Astrocyte (in vitro differentiated cells and primary cell): Measurements from ENCODE around the gene MELK. TPM values are rescaled to one million over a fixed set of nuclear protein-coding genes. Genes with fewer than 3 reads are reported as not detected.
A peak's percentile ranks its signal among the peaks of the same experiment; 100 is the strongest.

Experiments used
- DNase-seq: peaks from one replicate; pipeline ENCODE4 v3.0.0-alpha.2; 2010; ENCODE audit warnings: low read depth
- FAIRE-seq: peaks from 2 replicates; lab custom pipeline; 2011; peaks lifted over from hg19 to GRCh38; lab: Jason Lieb, UNC
- H2AFZ ChIP-seq: 2 replicates; pipeline ENCODE4 v1.6.0; 2012; ENCODE audit warnings: low read depth, low read length, inconsistent platforms
- H3K27ac ChIP-seq: 2 replicates; pipeline ENCODE4 v1.5.1; 2011; ENCODE audit warnings: low read depth, low read length, inconsistent platforms
- H3K27me3 ChIP-seq: 2 replicates; pipeline ENCODE4 v1.6.0; 2011; ENCODE audit warnings: low read length, inconsistent platforms; ENCODE audit not compliant: insufficient read depth
- H3K36me3 ChIP-seq: 2 replicates; pipeline ENCODE4 v1.5.1; 2011; ENCODE audit warnings: low read length, inconsistent platforms; ENCODE audit not compliant: insufficient read depth
- H3K4me1 ChIP-seq: 2 replicates; pipeline ENCODE4 v1.5.1; 2011; ENCODE audit warnings: low read length, inconsistent platforms; ENCODE audit not compliant: insufficient read depth
- H3K4me2 ChIP-seq: 2 replicates; pipeline ENCODE4 v1.6.0; 2012; ENCODE audit warnings: low read length, inconsistent platforms
- H3K4me3 ChIP-seq: 2 replicates; pipeline ENCODE4 v1.5.1; 2011; ENCODE audit warnings: low read depth, mild to moderate bottlenecking, low read length, inconsistent platforms; ENCODE audit not compliant: insufficient read depth
- H3K79me2 ChIP-seq: 2 replicates; pipeline ENCODE4 v1.6.0; 2012; ENCODE audit warnings: mild to moderate bottlenecking, low read length, inconsistent platforms; ENCODE audit not compliant: insufficient read depth
- H3K9ac ChIP-seq: 2 replicates; pipeline ENCODE4 v1.6.0; 2012; ENCODE audit warnings: mild to moderate bottlenecking, low read length, inconsistent platforms
- H3K9me3 ChIP-seq: 2 replicates; pipeline ENCODE4 v1.5.1; 2012; ENCODE audit warnings: low read depth, mild to moderate bottlenecking, low read length, inconsistent platforms; ENCODE audit not compliant: insufficient read depth
- H4K20me1 ChIP-seq: 2 replicates; pipeline ENCODE4 v1.6.0; 2012; ENCODE audit warnings: low read length, inconsistent platforms; ENCODE audit not compliant: insufficient read depth
- H3K27ac Mint-ChIP-seq: one replicate; pipeline ENCODE4 v1.8.0; 2021; ENCODE audit warnings: mild to moderate bottlenecking, mixed read lengths; ENCODE audit not compliant: unreplicated experiment
- H3K27me3 Mint-ChIP-seq: one replicate; pipeline ENCODE4 v1.8.0; 2021; ENCODE audit warnings: low read depth, mixed read lengths; ENCODE audit not compliant: unreplicated experiment
- H3K36me3 Mint-ChIP-seq: one replicate; pipeline ENCODE4 v1.8.0; 2021; ENCODE audit warnings: low read depth, mixed read lengths; ENCODE audit not compliant: unreplicated experiment
- H3K4me1 Mint-ChIP-seq: one replicate; pipeline ENCODE4 v1.8.0; 2021; ENCODE audit warnings: low read depth, mixed read lengths; ENCODE audit not compliant: unreplicated experiment
- H3K4me3 Mint-ChIP-seq: one replicate; pipeline ENCODE4 v1.8.0; 2021; ENCODE audit warnings: mild to moderate bottlenecking, moderate library complexity, mixed read lengths; ENCODE audit not compliant: unreplicated experiment
- H3K9me3 Mint-ChIP-seq: one replicate; pipeline ENCODE4 v1.8.0; 2021; ENCODE audit warnings: mild to moderate bottlenecking, mixed read lengths; ENCODE audit not compliant: unreplicated experiment
- CTCF ChIP-seq: IDR thresholded peaks from 2 replicates; pipeline ENCODE4 v1.5.1; 2011; ENCODE audit warnings: low read depth, mild to moderate bottlenecking, inconsistent platforms, low read length, moderate library complexity; ENCODE audit not compliant: insufficient read depth
- EZH2 ChIP-seq: IDR thresholded peaks from 2 replicates; pipeline ENCODE4 v1.6.1; 2012; ENCODE audit warnings: mild to moderate bottlenecking, low read length, inconsistent platforms; ENCODE audit not compliant: insufficient read depth
- total RNA-seq: library from RNA; stranded (reverse); gene quantifications from 2 replicates; pipeline ENCODE4 v1.2.1, GENCODE V29; 2021

MELK gene
- total RNA-seq, 1 donor from 2014 or later, result 12.3 TPM

- DNase-seq (no peak), FAIRE-seq (no peak)
- peaks cover 2% of the 10 kb centered on the region for H3K4me1 Mint-ChIP-seq
- TF ChIP-seq CTCF (no peak), EZH2 (no peak)
- no peak overlapping the region for H3K27ac Mint-ChIP-seq
- no peaks in the 10 kb centered on the region for H3K36me3 Mint-ChIP-seq
- no peak overlapping the region for H3K4me3 Mint-ChIP-seq
- Histone ChIP-seq H3K4me3 (no peak overlapping the region), H3K4me1 (no peaks in the 10 kb centered on the region), H3K27me3 (no peaks in the 10 kb centered on the region), H4K20me1 (no peaks in the 10 kb centered on the region), H2AFZ (no peak overlapping the region), H3K9ac (no peak overlapping the region), H3K36me3 (peaks cover 10% of the 10 kb centered on the region), H3K27ac (no peak overlapping the region), H3K79me2 (peaks cover 2% of the 10 kb centered on the region), H3K9me3 (no peaks in the 10 kb centered on the region), H3K4me2 (no peak overlapping the region)
- H3K9me3 Mint-ChIP-seq, result peaks cover 2% of the 10 kb centered on the region
- H3K27me3 Mint-ChIP-seq, result no peaks in the 10 kb centered on the region
Measured at GRCh38 chr9:36676091-36676490, 103.4 kb downstream of the MELK start.

- no peak overlapping the region for H3K4me2 ChIP-seq
- H3K27ac ChIP-seq, result no peak overlapping the region
- no peaks in the 10 kb centered on the region for H3K9me3 ChIP-seq
- no peaks in the 10 kb centered on the region for H3K36me3 Mint-ChIP-seq
- H3K4me3 Mint-ChIP-seq, result no peak overlapping the region
- FAIRE-seq (no peak), DNase-seq (no peak)
- no peaks in the 10 kb centered on the region for H3K27me3 Mint-ChIP-seq
- peaks cover 7% of the 10 kb centered on the region for H3K36me3 ChIP-seq
- no peak overlapping the region for H3K9ac ChIP-seq
- H2AFZ ChIP-seq, result no peak overlapping the region
- no peak overlapping the region for H3K4me3 ChIP-seq
- H4K20me1 ChIP-seq, result no peaks in the 10 kb centered on the region
- H3K27ac Mint-ChIP-seq, result no peak overlapping the region
- H3K27me3 ChIP-seq, result no peaks in the 10 kb centered on the region
- peaks cover 2% of the 10 kb centered on the region for H3K4me1 Mint-ChIP-seq
- TF ChIP-seq EZH2, result no peak
- TF ChIP-seq CTCF, result no peak
- H3K4me1 ChIP-seq, result no peaks in the 10 kb centered on the region
- H3K9me3 Mint-ChIP-seq, result peaks cover 2% of the 10 kb centered on the region
- H3K79me2 ChIP-seq, result no peaks in the 10 kb centered on the region
Measured at GRCh38 chr9:36676778-36677485, 104.2 kb downstream of the MELK start.

- Mint-ChIP-seq H3K27ac (no peak overlapping the region), H3K4me1 (peaks cover 2% of the 10 kb centered on the region), H3K4me3 (no peak overlapping the region), H3K27me3 (no peaks in the 10 kb centered on the region), H3K36me3 (no peaks in the 10 kb centered on the region), H3K9me3 (peaks cover 2% of the 10 kb centered on the region)
- H3K9me3 ChIP-seq, result no peaks in the 10 kb centered on the region
- TF ChIP-seq CTCF (no peak), EZH2 (no peak)
- FAIRE-seq (no peak), DNase-seq (peak; percentile 21)
- H4K20me1 ChIP-seq, result no peaks in the 10 kb centered on the region
- no peaks in the 10 kb centered on the region for H3K79me2 ChIP-seq
- H2AFZ ChIP-seq, result no peak overlapping the region
- no peaks in the 10 kb centered on the region for H3K27me3 ChIP-seq
- H3K4me2 ChIP-seq, result no peak overlapping the region
- H3K4me1 ChIP-seq, result no peaks in the 10 kb centered on the region
- no peak overlapping the region for H3K4me3 ChIP-seq
- H3K36me3 ChIP-seq, result peaks cover 7% of the 10 kb centered on the region
- no peak overlapping the region for H3K9ac ChIP-seq
- H3K27ac ChIP-seq, result no peak overlapping the region
Measured at GRCh38 chr9:36677611-36678010, 104.9 kb downstream of the MELK start.
